ENCODE results near the gene GUCY2D. TPM values are rescaled to one million over a fixed set of nuclear protein-coding genes. Genes with fewer than 3 reads are reported as not detected.
A peak's percentile ranks its signal among the peaks of the same experiment; 100 is the strongest.

GUCY2D gene
- total RNA-seq, 1 donor from 2014 or later, result not detected

GRCh38 chr17:8032442-8032841, 30.0 kb downstream of the GUCY2D start:
- ATAC-seq, result no peak
- intact Hi-C loops (cut with micrococcal nuclease), result no loop called here

DNA sequence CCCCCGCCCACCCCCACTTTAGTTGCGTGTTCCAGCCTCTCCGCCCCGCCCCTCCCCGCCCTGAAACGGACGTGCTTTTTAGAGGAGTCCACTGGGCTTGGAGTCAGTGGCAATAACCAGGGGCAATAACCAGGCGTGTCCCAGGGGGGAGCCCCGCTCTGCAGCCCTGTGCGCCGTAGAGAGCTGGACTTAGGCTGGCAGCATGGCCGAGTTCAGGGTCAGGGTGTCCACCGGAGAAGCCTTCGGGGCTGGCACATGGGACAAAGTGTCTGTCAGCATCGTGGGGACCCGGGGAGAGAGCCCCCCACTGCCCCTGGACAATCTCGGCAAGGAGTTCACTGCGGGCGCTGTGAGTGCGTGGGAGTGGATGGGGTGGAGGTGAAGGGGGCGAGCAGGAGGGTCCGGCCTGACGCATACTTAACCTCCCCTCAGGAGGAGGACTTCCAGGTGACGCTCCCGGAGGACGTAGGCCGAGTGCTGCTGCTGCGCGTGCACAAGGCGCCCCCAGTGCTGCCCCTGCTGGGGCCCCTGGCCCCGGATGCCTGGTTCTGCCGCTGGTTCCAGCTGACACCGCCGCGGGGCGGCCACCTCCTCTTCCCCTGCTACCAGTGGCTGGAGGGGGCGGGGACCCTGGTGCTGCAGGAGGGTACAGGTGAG, 36.7 kb downstream of the GUCY2D start, which contains the start of gene ALOX15B:
ALOX15B (plus strand) TSS at position 106 of the 657 bp plus-strand sequence; CDS start at position 203, 97 bp downstream.
- ATAC-seq (no peak), DNase-seq (no peak)
- intact Hi-C loops (cut with micrococcal nuclease), result no loop called here

More at GRCh38 chr17:8032442-8032841, 30.0 kb downstream of the GUCY2D start:
- no peak for DNase-seq

- ATAC-seq (no peak), DNase-seq (no peak)
- intact Hi-C loops (cut with micrococcal nuclease), result loop anchor here (10.0 kb wide), 1 partner anchor 125 kb away; the partner anchor contains the start of gene RNF227
Measured at GRCh38 chr17:8039611-8040168, 37.3 kb downstream of the GUCY2D start.

GRCh38 chr17:8041249-8041928, 39.0 kb downstream of the GUCY2D start:
- DNase-seq, result no peak
- peak; percentile 84 for ATAC-seq
- intact Hi-C loops (cut with micrococcal nuclease), result loop anchor here (10.0 kb wide), 1 partner anchor 127 kb away; the partner anchor contains the start of gene RNF227

- intact Hi-C loops (cut with micrococcal nuclease), result loop anchor here (10.0 kb wide), 1 partner anchor 127 kb away; the partner anchor contains the start of gene RNF227
- ATAC-seq (no peak), DNase-seq (no peak)
Measured at GRCh38 chr17:8041979-8042378, 39.6 kb downstream of the GUCY2D start.

DNA sequence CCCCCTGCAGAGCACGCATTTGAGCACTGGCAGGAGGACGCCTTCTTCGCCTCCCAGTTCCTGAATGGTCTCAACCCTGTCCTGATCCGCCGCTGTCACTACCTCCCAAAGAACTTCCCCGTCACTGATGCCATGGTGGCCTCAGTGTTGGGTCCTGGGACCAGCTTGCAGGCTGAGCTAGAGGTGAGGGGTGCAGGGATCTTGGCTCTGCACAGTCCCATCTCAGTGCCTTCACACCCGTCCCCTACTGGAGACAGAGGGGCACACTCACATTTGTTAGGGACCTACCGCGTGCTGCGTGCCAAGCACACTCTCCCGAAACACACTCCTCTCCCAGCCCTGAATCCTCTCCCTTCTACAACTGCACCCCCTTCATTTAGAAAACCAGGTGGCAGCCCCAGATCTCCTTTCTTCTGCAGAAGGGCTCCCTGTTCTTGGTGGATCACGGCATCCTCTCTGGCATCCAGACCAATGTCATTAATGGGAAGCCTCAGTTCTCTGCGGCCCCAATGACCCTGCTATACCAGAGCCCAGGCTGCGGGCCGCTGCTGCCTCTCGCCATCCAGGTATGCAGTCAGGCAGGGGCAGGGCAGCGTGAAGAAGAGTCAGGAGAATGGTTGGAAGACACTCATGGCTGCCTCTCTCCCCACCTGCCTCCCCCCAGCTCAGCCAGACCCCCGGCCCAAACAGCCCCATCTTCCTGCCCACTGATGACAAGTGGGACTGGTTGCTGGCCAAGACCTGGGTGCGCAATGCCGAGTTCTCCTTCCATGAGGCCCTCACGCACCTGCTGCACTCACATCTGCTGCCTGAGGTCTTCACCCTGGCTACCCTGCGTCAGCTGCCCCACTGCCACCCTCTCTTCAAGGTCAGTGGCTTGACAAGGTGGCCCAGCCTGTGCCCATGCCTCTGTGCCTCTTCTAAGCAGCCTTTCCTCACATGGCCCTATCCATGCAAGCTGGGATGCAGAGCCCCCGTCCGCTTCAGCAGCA, 42.7 kb downstream of the GUCY2D start:
- ATAC-seq (no peak), DNase-seq (no peak)
- intact Hi-C loops (cut with micrococcal nuclease), result loop anchor here (10.0 kb wide), 1 partner anchor 130 kb away; the partner anchor contains the start of gene RNF227

DNA sequence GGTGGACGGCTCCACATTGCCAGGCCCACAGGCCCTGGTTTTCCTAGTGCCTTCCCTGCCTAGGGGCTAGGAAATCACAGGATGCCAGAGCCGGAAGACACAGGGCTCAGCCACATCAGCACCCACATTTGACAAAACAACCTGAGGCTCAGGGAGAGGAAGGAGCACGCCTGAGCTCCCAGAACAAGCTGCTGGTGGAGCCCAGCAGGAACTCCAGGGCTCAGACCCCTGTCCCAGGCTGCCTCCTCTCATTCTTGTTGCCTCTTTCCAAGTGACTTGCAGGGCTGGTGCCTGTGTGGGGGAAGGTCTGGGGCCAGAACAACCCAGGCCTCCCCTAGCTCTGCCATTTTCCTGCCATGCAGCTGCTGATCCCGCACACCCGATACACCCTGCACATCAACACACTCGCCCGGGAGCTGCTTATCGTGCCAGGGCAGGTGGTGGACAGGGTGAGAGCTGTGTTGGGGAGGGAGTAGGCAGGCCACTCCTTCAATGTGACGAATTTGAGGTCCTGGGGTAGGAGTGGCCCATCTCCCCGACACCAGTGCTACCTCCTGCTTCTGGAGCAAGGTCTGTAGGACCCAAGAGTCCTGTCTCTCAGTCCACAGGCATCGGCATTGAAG, 44.0 kb downstream of the GUCY2D start:
- no peak for ATAC-seq
- DNase-seq, result no peak
- intact Hi-C loops (cut with micrococcal nuclease), result loop anchor here (10.0 kb wide), 1 partner anchor 132 kb away; the partner anchor contains the start of gene RNF227

GRCh38 chr17:8046929-8047768, 44.7 kb downstream of the GUCY2D start:
- ATAC-seq, result no peak
- DNase-seq, result no peak
- intact Hi-C loops (cut with micrococcal nuclease), result loop anchor here (10.0 kb wide), 1 partner anchor 132 kb away; the partner anchor contains the start of gene RNF227

GRCh38 chr17:8047769-8048110, 45.3 kb downstream of the GUCY2D start:
- intact Hi-C loops (cut with micrococcal nuclease), result loop anchor here (10.0 kb wide), 1 partner anchor 133 kb away; the partner anchor contains the start of gene RNF227
- no peak for DNase-seq
- no peak for ATAC-seq

GRCh38 chr17:8048236-8048635, 45.8 kb downstream of the GUCY2D start:
- intact Hi-C loops (cut with micrococcal nuclease), result loop anchor here (10.0 kb wide), 1 partner anchor 133 kb away; the partner anchor contains the start of gene RNF227
- ATAC-seq, result no peak
- no peak for DNase-seq

DNA sequence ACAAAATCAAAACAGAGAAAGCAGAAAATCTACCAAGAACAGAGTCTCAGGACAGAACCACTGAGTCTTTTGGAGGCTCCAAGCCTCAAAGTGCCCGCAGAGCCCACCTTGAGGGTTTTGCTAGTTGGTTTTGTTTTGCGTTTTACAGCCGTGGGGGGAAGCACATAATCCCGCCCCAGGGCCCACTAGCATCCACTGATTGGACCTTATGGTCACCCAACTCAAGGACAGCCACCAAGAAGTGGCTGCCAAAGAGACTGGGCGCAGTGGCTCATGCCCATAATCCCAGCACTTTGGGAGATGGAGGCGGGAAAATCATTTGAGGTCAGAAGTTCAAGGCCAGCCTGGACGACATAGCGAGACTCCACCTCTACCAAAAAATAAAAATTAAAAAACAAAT, 46.3 kb downstream of the GUCY2D start:
- no peak for ATAC-seq
- intact Hi-C loops (cut with micrococcal nuclease), result loop anchor here (10.0 kb wide), 1 partner anchor 134 kb away; the partner anchor contains the start of gene RNF227

DNA sequence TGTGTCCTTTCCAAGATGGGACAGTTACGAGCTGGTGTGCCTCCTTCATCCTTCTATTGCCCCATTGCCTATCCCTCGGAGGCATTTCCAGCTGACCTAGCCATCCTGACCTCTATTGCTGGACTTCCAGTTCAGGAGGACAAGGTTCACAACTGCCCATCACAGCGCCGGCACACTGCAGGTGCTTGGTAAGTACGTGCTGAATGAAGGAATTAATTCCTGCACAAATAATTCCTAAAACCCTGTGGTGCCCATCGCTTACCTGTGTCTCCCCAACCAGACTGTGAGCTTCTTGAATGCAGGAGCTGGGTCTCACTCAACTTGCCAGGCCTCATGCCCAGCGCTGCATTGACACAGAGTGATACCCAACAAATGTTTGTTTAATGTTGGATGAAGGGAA, 49.4 kb downstream of the GUCY2D start:
- intact Hi-C loops (cut with micrococcal nuclease), result loop anchor here (10.0 kb wide), 1 partner anchor 67 kb away; no protein-coding TSS in a partner anchor
- ATAC-seq, result no peak
- no peak for DNase-seq

More for the DNA sequence above, 46.3 kb downstream of the GUCY2D start:
- DNase-seq, result no peak

GRCh38 chr17:8052256-8053252, 50.1 kb downstream of the GUCY2D start:
- intact Hi-C loops (cut with micrococcal nuclease), result loop anchor here (10.0 kb wide), 1 partner anchor 68 kb away; no protein-coding TSS in a partner anchor
- DNase-seq (no peak), ATAC-seq (no peak)

GRCh38 chr17:8053600-8053999, 51.2 kb downstream of the GUCY2D start:
- intact Hi-C loops (cut with micrococcal nuclease), result loop anchor here (10.0 kb wide), 1 partner anchor 69 kb away; no protein-coding TSS in a partner anchor
- no peak for ATAC-seq

DNA sequence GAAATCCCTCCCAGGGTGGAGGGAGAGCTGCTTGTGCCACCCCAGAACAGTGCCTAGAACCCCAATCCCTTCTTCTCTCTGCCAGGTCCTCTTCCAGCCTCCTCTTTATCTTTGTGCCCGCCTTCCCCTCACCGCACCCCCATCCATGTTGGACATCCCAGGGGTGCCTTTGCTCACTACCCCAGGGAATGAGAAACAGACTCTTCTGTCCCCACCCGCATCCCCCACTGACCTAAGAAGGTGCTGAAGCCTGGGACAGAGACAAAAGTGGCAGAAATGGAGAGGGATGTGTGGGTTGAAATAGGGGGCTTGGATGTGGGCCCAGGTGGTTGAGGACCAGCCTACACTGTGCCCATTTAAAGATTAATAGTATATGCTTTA, 53.4 kb downstream of the GUCY2D start:
- intact Hi-C loops (cut with micrococcal nuclease), result loop anchor here (10.0 kb wide), 1 partner anchor 71 kb away; no protein-coding TSS in a partner anchor
- no peak for ATAC-seq
- no peak for DNase-seq

More at GRCh38 chr17:8053600-8053999, 51.2 kb downstream of the GUCY2D start:
- DNase-seq, result no peak

Measured in left ventricle myocardium superior (tissue), 1 donor.